K562 (cell line): ENCODE results near the gene LRRC3C. TPM values are rescaled to one million over a fixed set of nuclear protein-coding genes. Genes with fewer than 3 reads are reported as not detected.

Source experiments
- BDP1 ChIP-seq: IDR thresholded peaks from 3 replicates; pipeline ENCODE4 v1.6.1; 2011; ENCODE audit not compliant: insufficient read length, insufficient read depth
- DMBX1 ChIP-seq: fragments of 250-450 bp; sonication (Bioruptor Pico); IDR thresholded peaks from 2 replicates; pipeline ENCODE4 v1.8.0; 2022; ENCODE audit warnings: inconsistent platforms, mild to moderate bottlenecking, moderate library complexity, borderline replicate concordance
- ELF1 ChIP-seq: fragments of 200-800 bp; sonication (Bioruptor generic); IDR thresholded peaks from 2 replicates; pipeline ENCODE4 v1.6.1; 2016; ENCODE audit warnings: missing genetic modification characterization, missing compliant biosample characterization
- GATAD2B ChIP-seq: fragments of 450-650 bp; IDR thresholded peaks from 2 replicates; pipeline ENCODE4 v1.6.1; 2017; ENCODE audit warnings: mild to moderate bottlenecking, borderline replicate concordance
- HNRNPLL ChIP-seq: fragments of 200-400 bp; formaldehyde crosslinking; IDR thresholded peaks from 2 replicates; pipeline ENCODE4 v1.6.1; 2017; ENCODE audit warnings: low read length, low read depth, mild to moderate bottlenecking; ENCODE audit not compliant: poor library complexity, severe bottlenecking
- IRF9 ChIP-seq: fragments of 450-650 bp; IDR thresholded peaks from 2 replicates; pipeline ENCODE4 v1.6.1; 2016; ENCODE audit warnings: missing biosample characterization, missing genetic modification characterization
- LARP7 ChIP-seq: fragments of 450-650 bp; IDR thresholded peaks from 2 replicates; pipeline ENCODE4 v1.6.1; 2016
- PRPF4 ChIP-seq: fragments of 200-400 bp; formaldehyde crosslinking; IDR thresholded peaks from one replicate; pipeline ENCODE4 v1.6.1; 2017; ENCODE audit warnings: low read length, low read depth, mild to moderate bottlenecking; ENCODE audit not compliant: insufficient read depth, poor library complexity, severe bottlenecking
- RHOXF2B ChIP-seq: fragments of 250-450 bp; sonication (Bioruptor Pico); conservative IDR thresholded peaks from 2 replicates; pipeline ENCODE4 v1.5.1; 2021
- RNF219 ChIP-seq: fragments of 250-450 bp; sonication (Bioruptor Pico); IDR thresholded peaks from 2 replicates; pipeline ENCODE4 v1.5.0; 2022; ENCODE audit warnings: mild to moderate bottlenecking
- SMARCC2 ChIP-seq: fragments of 450-650 bp; IDR thresholded peaks from 2 replicates; pipeline ENCODE4 v1.6.1; 2017; ENCODE audit warnings: antibody characterized with exemption, moderate library complexity, mild to moderate bottlenecking, low read depth
- ZFP30 ChIP-seq: fragments of 250-450 bp; sonication (Bioruptor Pico); IDR thresholded peaks from 2 replicates; pipeline ENCODE4 v1.8.0; 2022; ENCODE audit warnings: moderate library complexity, mild to moderate bottlenecking, inconsistent platforms, borderline replicate concordance
- ZNF224 ChIP-seq: sonication (generic); formaldehyde crosslinking; IDR thresholded peaks from 2 replicates; pipeline ENCODE4 v1.8.0; 2022; ENCODE audit warnings: mild to moderate bottlenecking, missing genetic modification reagents
- ZNF232 ChIP-seq: sonication (generic); formaldehyde crosslinking; IDR thresholded peaks from 2 replicates; pipeline ENCODE4 v1.8.0; 2022; ENCODE audit warnings: mild to moderate bottlenecking, missing genetic modification reagents
- ZNF318 ChIP-seq, 2 experiments: fragments of 450-650 bp; IDR thresholded peaks; 2 replicates each; pipeline ENCODE4 v1.6.1; 2016; ENCODE audit warnings: mild to moderate bottlenecking in 2 of 2, borderline replicate concordance in 1 of 2, low read depth in 1 of 2, moderate library complexity in 1 of 2
- polyA plus RNA-seq, 8 experiments: library from polyadenylated mRNA; depleted of rRNA in 4 of 8; stranded (reverse) in 5 of 8; unstranded in 3 of 8; fragments of >200 nt; fragmentation: Nextera tagmentation in 2 of 8; fragmentation: Illumina TruSeq in 1 of 8; extraction: Ambion mirVana in 2 of 8; extraction: Trizol in 1 of 8; gene quantifications; 2 replicates each; pipeline versions ENCODE4 v1.2.1 to v1.2.3, GENCODE V29; 2011 to 2014; ENCODE audit warnings: inconsistent platforms in 1 of 8, missing spikeins in 1 of 8
- total RNA-seq, 7 experiments: library from RNA; depleted of rRNA in 6 of 7; stranded (reverse); fragments of >200 nt in 6 of 7; fragmentation: Illumina TruSeq in 2 of 7; extraction: Trizol in 2 of 7; gene quantifications; 2 replicates each; pipeline versions ENCODE4 v1.2.1 to v1.2.3, GENCODE V29; 2011 to 2021; ENCODE audit warnings: low replicate concordance in 1 of 7

The LRRC3C gene
- total and polyA plus RNA-seq, 9 of the 15 experiments (the other 6 are each of a cell fraction or from before 2014, with no cell fraction given), result not detected

DNA sequence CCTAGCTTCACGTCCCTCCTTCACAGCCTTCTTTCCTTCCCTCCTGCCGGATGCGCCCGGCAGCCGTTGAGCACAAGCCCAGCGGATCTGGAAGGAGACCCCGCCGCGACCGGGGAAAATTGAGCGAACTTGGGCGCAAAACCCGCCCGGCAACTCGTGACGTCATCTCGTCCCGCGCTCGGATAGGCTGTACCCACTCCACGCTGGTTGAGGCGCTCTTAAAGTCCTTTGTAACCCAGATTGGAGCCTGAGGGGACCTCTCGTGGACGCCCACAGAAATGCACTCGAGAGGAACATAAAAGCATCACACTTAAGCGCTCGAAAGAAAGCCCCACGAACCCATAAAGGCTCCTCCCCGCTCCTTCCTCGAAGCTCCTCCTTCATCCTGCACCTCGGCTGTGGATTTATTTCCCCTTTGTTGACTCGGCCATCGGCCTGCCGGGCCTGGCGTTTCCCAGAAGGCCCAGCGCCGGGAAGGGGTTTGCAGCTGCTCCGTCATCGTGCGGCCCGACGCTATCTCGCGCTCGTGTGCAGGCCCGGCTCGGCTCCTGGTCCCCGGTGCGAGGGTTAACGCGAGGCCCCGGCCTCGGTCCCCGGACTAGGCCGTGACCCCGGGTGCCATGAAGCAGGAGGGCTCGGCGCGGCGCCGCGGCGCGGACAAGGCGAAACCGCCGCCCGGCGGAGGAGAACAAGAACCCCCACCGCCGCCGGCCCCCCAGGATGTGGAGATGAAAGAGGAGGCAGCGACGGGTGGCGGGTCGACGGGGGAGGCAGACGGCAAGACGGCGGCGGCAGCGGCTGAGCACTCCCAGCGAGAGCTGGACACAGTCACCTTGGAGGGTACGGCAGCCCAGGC lies 53.0 kb downstream of the LRRC3C start, which contains the start of gene PSMD3 (continued):
- no peak for TF ChIP-seq ZNF318 (IDR thresholded peaks at IDR 0.05; ENCODE audit: borderline replicate concordance in 1 of 2, low read depth in 1 of 2)
- peak; percentile 70 for TF ChIP-seq HNRNPLL
- TF ChIP-seq RHOXF2B, result no peak
- no peak; the same call in 1 of the 2 replicates for TF ChIP-seq GATAD2B
- TF ChIP-seq ELF1 (tag), result peak; percentile 60
- no peak for TF ChIP-seq RNF219
- peak; percentile 90; the same call in 1 of the 2 replicates for TF ChIP-seq ZNF232 (CRISPR knock-in tag)
- no peak for TF ChIP-seq LARP7
- TF ChIP-seq DMBX1 (CRISPR knock-in tag), result peak; percentile 68; the same call in 1 of the 2 replicates
- TF ChIP-seq PRPF4, result peak; percentile 72
- TF ChIP-seq BDP1, result no peak
- no peak for TF ChIP-seq IRF9 (tag)
- TF ChIP-seq ZNF224 (CRISPR knock-in tag), result no peak
- TF ChIP-seq ZFP30 (CRISPR knock-in tag), result no peak
- TF ChIP-seq SMARCC2, result no peak
